ENCODE results near the gene TSPAN2.

Gene TSPAN2

DNA sequence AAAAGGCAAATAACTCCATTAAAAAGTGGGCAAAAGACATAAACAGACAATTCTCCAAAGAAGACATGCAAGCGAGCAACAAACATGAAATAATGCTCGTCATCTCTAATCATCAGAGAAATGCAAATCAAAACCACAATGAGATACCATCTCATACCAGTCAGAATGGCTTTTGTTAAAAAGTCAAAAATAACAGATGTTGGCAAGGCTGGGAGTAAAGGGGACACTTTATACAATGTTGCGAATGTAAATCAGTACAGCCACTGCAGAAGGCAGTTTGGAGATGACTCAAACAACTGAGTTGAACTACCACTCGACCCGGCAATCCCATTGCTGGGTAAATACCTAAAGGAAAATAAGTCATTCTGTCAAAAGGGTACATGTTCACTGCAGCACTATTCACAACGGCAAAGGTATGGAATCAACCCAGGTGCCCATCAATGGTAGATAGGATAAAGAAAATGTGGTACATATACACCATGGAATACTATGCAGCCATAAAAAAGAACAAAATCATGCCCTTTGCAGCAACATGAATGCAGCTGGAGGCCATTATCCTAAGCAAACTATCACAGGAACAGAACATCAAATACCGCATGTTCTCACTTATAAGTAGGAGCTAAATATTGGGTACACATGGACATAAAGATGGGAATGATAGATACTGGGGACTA is 25.9 kb downstream of the TSPAN2 start:
- no peak for DNase-seq (ENCODE audit: extremely low read depth, low read depth)
- H3K4me3 ChIP-seq (replicated peaks; ENCODE audit: low read depth, low read length): no peak overlapping the region
- TF ChIP-seq, protein P1, sequence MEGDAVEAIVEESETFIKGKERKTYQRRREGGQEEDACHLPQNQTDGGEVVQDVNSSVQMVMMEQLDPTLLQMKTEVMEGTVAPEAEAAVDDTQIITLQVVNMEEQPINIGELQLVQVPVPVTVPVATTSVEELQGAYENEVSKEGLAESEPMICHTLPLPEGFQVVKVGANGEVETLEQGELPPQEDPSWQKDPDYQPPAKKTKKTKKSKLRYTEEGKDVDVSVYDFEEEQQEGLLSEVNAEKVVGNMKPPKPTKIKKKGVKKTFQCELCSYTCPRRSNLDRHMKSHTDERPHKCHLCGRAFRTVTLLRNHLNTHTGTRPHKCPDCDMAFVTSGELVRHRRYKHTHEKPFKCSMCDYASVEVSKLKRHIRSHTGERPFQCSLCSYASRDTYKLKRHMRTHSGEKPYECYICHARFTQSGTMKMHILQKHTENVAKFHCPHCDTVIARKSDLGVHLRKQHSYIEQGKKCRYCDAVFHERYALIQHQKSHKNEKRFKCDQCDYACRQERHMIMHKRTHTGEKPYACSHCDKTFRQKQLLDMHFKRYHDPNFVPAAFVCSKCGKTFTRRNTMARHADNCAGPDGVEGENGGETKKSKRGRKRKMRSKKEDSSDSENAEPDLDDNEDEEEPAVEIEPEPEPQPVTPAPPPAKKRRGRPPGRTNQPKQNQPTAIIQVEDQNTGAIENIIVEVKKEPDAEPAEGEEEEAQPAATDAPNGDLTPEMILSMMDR (IDR thresholded peaks at IDR 0.05; ENCODE audit: low read depth, low read length, missing control alignments): no peak

DNA sequence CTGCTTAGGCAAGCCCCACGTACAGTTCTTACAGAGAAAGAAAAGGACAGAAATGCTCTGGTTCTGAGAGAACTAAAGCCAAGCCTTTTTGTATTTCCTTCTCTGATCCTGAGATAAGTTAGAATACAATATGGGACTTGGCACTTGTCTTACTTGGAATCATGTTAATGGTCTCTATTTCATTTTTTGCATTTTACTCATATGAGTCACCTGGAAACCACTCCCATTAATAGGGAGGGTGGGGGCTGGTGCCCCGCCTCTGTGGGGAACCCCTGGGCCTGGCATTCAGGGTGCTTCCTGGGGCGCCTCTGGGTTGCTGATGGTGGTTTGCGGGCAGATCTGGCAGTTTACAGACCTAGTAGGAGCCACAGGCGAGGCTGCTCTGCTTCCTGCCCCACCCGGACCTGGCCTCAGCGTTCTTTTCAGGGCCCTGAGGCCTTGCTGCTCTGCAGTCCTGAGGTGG is 26.7 kb downstream of the TSPAN2 start:
- H3K4me3 ChIP-seq (replicated peaks; ENCODE audit: low read depth, low read length): no peak overlapping the region
- TF ChIP-seq, protein P1 (IDR thresholded peaks at IDR 0.05; ENCODE audit: low read depth, low read length, missing control alignments): no peak
- DNase-seq (ENCODE audit: extremely low read depth, low read depth): no peak

DNA sequence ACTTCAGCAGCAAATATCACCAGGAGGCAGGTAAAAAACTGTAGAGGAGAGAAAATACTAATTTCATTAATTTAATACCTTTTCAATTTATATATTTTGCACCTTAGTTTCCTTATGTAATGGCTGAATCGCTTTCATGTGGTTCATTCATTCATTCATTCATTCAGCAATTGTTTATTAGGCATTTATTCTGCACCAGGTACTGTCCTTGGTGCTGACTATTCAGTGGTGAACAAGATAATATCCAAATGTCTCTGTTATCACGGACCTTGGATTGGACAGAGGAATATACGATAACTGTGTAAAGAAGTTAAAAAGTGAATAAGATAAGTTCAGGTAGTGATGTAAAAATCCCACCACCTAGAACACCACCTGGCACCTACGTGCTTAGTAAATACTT is 28.8 kb downstream of the TSPAN2 start:
- TF ChIP-seq, protein P1 (IDR thresholded peaks at IDR 0.05; ENCODE audit: low read depth, low read length, missing control alignments): no peak
- no peak for DNase-seq (ENCODE audit: extremely low read depth, low read depth)

DNA sequence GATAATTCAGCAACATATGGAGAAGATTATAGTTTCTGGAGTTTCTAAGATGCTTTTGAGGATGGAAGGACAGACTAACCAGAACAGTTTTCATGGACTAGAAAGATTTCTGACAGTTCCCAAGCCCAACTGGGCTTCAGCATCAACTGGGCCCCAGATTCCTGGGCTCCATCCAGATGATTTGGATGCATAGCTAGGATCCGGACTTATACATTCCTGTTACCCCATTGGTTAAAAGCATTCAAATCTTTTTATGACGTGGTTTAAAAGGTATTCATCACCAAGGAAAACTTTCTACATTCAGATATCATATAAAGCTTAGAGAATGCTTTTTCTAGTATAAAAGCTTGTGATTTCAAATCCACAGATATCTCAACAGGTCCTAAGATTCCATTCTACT is 30.0 kb downstream of the TSPAN2 start:
- TF ChIP-seq, protein P1 (IDR thresholded peaks at IDR 0.05; ENCODE audit: low read depth, low read length, missing control alignments): no peak
- no peak for DNase-seq (ENCODE audit: extremely low read depth, low read depth)
- no peak overlapping the region for H3K4me3 ChIP-seq (replicated peaks; ENCODE audit: low read depth, low read length)

More for the DNA sequence above, 28.8 kb downstream of the TSPAN2 start:
- H3K4me3 ChIP-seq (replicated peaks; ENCODE audit: low read depth, low read length): no peak overlapping the region

DNA sequence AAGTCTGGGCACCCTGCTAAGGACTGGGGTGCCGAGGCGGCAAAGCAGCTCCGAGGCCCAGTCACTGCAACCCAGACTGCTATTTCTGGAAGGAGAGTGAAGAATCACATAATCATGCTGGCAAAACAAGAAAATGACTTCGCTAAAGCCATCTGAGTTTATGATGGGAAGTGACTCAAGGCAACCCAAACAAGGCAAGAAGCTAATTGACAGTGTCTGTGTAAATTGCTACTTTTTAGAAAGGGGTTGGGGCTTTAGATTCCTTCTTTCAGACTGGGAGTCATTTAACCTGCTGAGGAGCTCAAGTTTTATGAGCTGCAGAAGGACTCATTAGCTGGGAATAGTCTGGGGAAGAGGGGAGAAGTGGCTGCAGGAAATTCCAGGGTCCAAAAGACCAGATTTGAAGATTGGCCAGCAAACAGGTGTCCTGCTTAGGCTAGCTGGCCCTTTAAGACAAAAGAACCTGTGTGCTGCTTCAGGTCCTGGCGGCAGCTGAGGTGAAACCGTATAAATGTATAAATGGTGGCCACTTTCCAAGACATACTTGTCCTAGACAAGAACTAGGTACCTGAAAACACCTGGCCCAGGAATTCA is 31.5 kb downstream of the TSPAN2 start:
- no peak overlapping the region for H3K4me3 ChIP-seq (replicated peaks; ENCODE audit: low read depth, low read length)
- TF ChIP-seq, protein P1 (IDR thresholded peaks at IDR 0.05; ENCODE audit: low read depth, low read length, missing control alignments): no peak
- no peak for DNase-seq (ENCODE audit: extremely low read depth, low read depth)

DNA sequence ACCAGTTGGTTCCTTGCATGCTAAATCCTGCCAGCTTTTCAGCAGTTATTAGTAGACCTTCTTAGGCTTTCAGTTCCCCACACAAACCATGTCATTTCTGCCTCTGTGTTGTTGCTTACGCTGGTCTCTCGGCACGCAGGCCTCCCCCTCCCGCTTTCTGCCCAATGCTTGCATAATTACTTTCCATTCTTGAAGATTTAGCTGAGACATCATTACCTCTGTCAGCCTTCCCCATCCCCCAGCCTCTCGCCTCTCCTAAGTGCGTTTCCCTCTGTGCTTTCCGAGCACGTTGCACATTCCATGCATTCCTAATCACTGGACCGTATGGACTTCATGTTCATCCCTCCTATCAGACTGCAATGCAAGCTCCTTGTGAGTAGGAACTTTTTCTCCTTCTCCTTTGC is 32.9 kb downstream of the TSPAN2 start:
- TF ChIP-seq, protein P1 (IDR thresholded peaks at IDR 0.05; ENCODE audit: low read depth, low read length, missing control alignments): no peak
- H3K4me3 ChIP-seq (replicated peaks; ENCODE audit: low read depth, low read length): no peak overlapping the region
- DNase-seq (ENCODE audit: extremely low read depth, low read depth): no peak

Data from HFF-Myc (cell line).